Osteocyte (in vitro differentiated cells): ENCODE results near the gene DIP2C. TPM values are rescaled to one million over a fixed set of nuclear protein-coding genes. Genes with fewer than 3 reads are reported as not detected.

ENCODE experiments used
- DNase-seq: peaks from one replicate; pipeline ENCODE4 v3.0.0; 2021; ENCODE audit warnings: mixed read lengths; ENCODE audit not compliant: unreplicated experiment; ENCODE audit errors: extremely low spot score
- H3K27ac Mint-ChIP-seq: one replicate; pipeline ENCODE4 v1.8.0; 2021; ENCODE audit warnings: mild to moderate bottlenecking, mixed read lengths; ENCODE audit not compliant: unreplicated experiment
- H3K27me3 Mint-ChIP-seq: one replicate; pipeline ENCODE4 v1.8.0; 2021; ENCODE audit warnings: mixed read lengths; ENCODE audit not compliant: unreplicated experiment
- H3K36me3 Mint-ChIP-seq: one replicate; pipeline ENCODE4 v1.8.0; 2021; ENCODE audit warnings: mixed read lengths; ENCODE audit not compliant: unreplicated experiment
- H3K4me1 Mint-ChIP-seq: one replicate; pipeline ENCODE4 v1.8.0; 2021; ENCODE audit warnings: mixed read lengths; ENCODE audit not compliant: unreplicated experiment
- H3K4me3 Mint-ChIP-seq: one replicate; pipeline ENCODE4 v1.8.0; 2021; ENCODE audit warnings: mild to moderate bottlenecking, moderate library complexity, mixed read lengths; ENCODE audit not compliant: unreplicated experiment
- H3K9me3 Mint-ChIP-seq: one replicate; pipeline ENCODE4 v1.8.0; 2021; ENCODE audit warnings: mixed read lengths; ENCODE audit not compliant: unreplicated experiment
- total RNA-seq: library from RNA; stranded (reverse); gene quantifications from 2 replicates; pipeline ENCODE4 v1.2.1, GENCODE V29; 2021
- TF ChIP-seq, protein P1 (sequence below): fragments of 200-600 bp; sonication (generic); IDR thresholded peaks from 2 replicates; pipeline ENCODE4 v1.5.0; 2021; ENCODE audit warnings: antibody characterized with exemption, mild to moderate bottlenecking, moderate library complexity

The DIP2C gene
- total RNA-seq, 1 donor from 2014 or later, result 36.8 TPM

DNA sequence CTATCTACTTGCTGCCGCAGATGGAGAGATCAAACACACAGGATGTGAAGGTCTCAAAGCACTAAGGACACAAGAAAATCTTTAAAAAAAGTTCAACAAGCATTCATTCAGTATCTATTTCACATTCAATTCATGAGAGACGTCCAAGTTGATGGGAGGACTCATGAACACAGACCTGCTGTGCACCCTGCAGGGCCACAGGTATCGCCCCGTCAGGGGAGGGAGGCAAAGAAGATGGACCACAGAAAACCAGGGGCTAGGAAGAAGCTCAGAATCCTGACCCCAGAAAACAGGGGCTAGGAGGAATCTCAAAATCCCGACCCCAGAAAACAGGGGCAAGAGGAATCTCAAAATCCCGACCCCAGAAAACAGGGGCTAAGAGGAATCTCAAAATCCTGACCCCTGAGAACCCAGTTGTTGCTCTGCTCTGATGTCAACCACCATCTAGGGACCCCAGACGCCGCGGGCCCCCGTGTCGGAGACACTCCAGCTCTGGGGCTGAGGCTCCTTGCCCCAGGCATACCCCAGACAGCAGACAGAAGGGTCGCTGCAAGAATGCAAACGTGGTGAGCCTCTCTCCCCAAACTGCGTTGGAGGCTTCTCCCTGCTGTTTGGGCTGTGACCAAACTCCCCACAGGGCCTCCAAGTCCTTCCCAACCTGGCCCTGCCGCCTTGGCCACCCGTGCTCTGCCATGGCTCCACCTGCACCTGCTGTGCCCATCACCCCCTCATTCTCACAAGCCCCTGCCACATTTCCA, 197.6 kb downstream of the DIP2C start:
- Mint-ChIP-seq H3K4me3 (no peak overlapping the region), H3K27me3 (no peaks in the 10 kb centered on the region), H3K9me3 (no peaks in the 10 kb centered on the region), H3K36me3 (no peaks in the 10 kb centered on the region), H3K27ac (peak overlapping the region; percentile 76), H3K4me1 (peaks cover 30% of the 10 kb centered on the region)
- DNase-seq, result no peak
- TF ChIP-seq, protein P1, sequence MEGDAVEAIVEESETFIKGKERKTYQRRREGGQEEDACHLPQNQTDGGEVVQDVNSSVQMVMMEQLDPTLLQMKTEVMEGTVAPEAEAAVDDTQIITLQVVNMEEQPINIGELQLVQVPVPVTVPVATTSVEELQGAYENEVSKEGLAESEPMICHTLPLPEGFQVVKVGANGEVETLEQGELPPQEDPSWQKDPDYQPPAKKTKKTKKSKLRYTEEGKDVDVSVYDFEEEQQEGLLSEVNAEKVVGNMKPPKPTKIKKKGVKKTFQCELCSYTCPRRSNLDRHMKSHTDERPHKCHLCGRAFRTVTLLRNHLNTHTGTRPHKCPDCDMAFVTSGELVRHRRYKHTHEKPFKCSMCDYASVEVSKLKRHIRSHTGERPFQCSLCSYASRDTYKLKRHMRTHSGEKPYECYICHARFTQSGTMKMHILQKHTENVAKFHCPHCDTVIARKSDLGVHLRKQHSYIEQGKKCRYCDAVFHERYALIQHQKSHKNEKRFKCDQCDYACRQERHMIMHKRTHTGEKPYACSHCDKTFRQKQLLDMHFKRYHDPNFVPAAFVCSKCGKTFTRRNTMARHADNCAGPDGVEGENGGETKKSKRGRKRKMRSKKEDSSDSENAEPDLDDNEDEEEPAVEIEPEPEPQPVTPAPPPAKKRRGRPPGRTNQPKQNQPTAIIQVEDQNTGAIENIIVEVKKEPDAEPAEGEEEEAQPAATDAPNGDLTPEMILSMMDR, result no peak

DNA sequence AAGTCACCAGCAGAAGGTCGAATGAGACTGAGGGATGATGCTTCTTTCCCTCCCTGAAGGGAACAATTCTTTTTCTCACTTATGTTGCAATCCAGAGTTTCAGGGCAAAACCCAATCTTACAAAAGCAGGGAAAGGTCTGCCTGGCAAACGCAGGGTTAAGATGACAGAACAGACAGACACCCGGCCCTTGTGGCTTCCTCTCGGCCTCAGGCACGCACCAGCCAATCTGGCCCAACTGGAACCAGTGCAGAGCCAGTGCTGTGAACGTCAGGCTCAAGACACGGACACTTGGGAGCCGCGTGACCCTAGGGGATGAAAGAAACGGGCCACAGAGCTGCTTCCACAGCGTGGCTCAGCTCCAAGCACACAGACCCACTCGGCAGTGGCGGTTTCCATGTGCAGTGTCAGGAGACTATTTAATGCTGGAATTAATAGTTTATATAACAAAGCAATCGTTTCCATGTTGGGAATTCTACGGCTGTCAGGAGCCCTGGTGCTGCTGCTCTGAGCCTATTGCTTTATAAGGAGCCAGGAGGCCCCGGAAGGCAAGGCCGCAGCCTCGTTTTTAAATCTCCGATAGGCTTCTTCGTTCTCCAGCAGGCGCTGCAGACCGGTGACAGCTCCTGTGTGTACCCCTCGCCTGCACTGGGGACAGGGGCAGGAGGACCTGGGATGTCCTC, 198.4 kb downstream of the DIP2C start:
- Mint-ChIP-seq H3K9me3 (no peaks in the 10 kb centered on the region), H3K36me3 (no peaks in the 10 kb centered on the region), H3K27ac (peak overlapping the region; percentile 76), H3K4me1 (peaks cover 38% of the 10 kb centered on the region), H3K27me3 (no peaks in the 10 kb centered on the region), H3K4me3 (no peak overlapping the region)
- TF ChIP-seq, protein P1, result no peak
- DNase-seq, result no peak

DNA sequence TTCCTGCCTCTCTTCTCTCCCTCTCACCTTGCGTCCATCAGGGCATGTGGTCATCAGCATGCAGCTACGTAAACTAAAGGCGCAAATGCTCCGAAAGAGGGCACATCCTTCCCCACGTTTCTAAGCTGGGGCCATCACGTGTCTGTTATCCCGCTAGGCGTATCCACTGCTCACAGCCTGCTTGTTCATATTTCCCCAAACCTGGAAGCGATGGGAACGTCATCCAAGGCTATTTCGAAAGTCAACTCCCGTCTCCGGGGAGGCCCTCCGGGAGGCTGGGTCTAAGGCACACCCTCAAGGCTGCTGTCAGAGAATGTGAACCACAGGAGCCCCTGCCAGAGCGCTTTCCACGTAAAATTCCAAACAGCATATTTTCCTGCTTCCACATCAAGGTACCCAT, 199.2 kb downstream of the DIP2C start:
- H3K4me3 Mint-ChIP-seq, result no peak overlapping the region
- H3K27ac Mint-ChIP-seq, result peak overlapping the region; percentile 76
- no peaks in the 10 kb centered on the region for H3K27me3 Mint-ChIP-seq
- TF ChIP-seq, protein P1, result no peak
- no peak for DNase-seq
- H3K9me3 Mint-ChIP-seq, result no peaks in the 10 kb centered on the region
- peaks cover 45% of the 10 kb centered on the region for H3K4me1 Mint-ChIP-seq
- no peaks in the 10 kb centered on the region for H3K36me3 Mint-ChIP-seq

DNA sequence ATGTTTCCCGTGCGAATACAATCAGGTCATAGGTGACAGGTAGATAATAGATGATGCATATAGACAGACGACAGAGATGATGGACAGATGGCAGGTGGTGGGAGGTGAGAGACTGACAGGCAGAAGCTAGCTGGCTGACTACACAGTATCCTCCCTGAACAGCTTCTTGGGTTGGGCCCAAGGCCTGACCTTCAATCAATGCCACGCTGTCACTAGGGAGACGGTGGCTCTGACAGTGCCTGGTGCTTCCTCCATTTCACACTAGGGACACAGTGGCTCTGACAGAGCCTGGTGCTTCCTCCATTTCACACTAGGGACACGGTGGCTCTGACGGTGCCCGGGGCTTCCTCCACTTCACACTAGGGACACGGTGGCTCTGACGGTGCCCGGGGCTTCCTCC, 200.1 kb downstream of the DIP2C start:
- Mint-ChIP-seq H3K4me1 (peaks cover 53% of the 10 kb centered on the region), H3K27me3 (no peaks in the 10 kb centered on the region)

DNA sequence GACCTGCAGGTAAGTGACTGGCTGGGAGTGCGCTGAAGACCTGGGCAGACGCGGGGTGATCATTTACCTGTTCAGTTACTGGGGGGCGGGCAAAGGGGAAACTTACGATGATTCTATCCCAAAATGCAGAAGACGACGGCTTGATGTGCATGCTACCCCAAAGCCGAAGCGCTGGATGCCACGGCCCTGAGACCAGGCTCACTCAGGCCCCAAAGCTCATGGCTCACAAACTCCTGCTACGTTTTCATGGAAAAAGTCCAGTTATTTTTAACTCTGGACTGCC, 200.6 kb downstream of the DIP2C start:
- Mint-ChIP-seq H3K4me1 (peaks cover 58% of the 10 kb centered on the region), H3K27ac (no peak overlapping the region), H3K4me3 (no peak overlapping the region), H3K27me3 (no peaks in the 10 kb centered on the region), H3K36me3 (no peaks in the 10 kb centered on the region), H3K9me3 (no peaks in the 10 kb centered on the region)
- TF ChIP-seq, protein P1, result no peak
- DNase-seq, result no peak

More for the DNA sequence above, 200.1 kb downstream of the DIP2C start:
- Mint-ChIP-seq H3K4me3 (no peak overlapping the region), H3K27ac (no peak overlapping the region), H3K36me3 (no peaks in the 10 kb centered on the region), H3K9me3 (no peaks in the 10 kb centered on the region)
- TF ChIP-seq, protein P1, result no peak
- no peak for DNase-seq
